HG03108 (cell line): Measurements from ENCODE around the gene THAP12.
"Not testable (repeated sequence)": the region's sequence is repeated elsewhere in the genome, so short reads cannot be mapped to it uniquely, and the experiment has no call there.

Experiments used
- ATAC-seq: cut with Tn5 transposase; IDR thresholded peaks from one replicate; pipeline ENCODE4 v1.9.1; 2021; ENCODE audit warnings: moderate library complexity; ENCODE audit not compliant: unreplicated experiment

The THAP12 gene

DNA sequence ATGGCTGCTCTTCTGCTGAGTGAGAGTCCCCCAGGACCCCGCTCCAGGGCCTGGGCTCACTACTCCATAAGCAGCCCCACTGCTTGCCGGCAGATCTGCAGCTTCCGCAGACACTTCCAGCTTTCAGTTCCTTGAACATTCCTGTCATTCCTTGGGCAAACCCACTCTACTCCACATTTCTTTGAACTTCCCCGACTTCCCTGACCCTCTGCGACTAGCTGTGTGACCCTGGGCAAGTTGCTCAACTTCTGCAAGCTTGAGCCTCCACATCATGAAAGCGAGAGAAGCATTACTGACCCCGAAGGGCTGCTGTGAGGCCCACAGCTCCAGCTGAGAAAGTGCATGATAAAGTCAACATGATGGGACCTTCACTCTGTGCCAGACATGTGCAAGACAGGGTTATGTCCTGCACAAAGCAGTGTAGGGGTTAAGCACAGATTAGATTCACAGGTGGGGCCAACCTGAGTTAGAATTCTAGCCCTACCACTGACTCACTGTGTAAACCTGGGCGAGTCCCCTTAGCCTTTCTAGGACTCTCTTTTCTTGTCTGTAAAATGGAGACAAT is 51.8 kb downstream of the THAP12 start:
- ATAC-seq, result no peak

DNA sequence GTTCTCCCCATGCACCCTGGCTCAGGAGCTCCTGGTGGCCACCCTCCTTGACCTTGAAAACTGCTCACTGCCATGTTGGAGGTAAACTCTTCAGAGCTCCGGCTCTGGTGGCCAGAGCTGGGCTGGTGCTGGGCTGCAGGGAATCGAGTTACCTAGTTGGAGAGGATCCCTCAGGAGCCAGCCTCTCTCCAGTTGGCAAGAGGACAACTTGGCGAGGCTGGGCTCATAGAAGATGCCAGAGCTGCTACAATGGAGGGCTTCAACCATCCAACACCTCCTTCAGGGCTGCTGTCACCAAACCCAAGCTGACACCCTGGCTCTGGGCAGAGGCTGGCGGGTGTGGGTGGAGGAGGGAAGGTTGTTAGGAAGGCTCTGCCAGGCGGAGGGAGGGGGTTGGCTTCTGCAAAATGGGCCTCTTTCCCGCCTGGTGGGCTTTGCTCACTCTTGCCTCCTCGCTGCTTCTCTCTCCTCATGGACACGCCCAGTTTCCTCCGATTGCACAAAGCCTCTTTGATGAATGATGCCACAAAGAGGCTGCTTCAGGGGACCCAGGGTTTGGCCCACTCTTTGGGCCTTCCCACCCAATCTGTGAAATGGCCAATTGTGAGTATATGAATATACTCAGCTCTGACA is 53.1 kb downstream of the THAP12 start:
- ATAC-seq, result no peak

DNA sequence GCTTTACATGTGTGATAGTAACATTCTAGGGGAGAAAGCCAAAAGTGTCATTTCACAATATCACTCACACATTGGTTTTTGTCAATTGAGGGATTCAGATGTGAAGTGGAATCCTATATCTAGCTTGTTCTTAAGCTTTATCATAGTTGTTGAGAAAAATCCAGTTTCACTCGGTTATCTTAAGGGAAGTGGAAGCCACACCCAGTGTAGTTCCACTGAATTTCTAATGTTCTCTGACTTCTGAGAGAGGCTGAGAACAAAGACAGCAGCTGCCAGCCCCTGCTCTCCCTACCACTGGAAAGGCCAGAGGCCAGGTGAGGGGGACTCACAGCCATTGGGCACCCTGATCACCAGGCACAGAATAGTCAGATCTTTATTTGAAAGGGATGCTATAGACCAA is 53.7 kb downstream of the THAP12 start:
- ATAC-seq, result no peak

DNA sequence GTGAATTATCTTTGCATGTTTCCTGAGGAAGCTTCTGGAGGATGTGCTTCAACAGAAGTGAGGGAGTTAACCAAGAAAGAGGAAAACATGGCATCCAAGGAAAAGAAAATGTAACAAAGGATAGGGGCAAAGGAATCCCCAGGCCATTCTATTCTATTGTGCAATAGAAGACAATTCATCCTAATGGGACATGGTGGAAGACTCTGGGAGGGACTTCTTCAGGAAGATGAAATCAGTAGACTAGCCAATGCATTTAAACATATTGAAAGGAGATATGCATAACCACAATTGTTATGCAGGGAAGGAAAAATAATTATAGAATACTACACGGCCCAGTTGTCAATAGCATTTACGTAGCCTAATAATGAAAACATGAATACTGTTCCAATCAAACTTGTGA is 55.7 kb downstream of the THAP12 start:
- no peak for ATAC-seq

DNA sequence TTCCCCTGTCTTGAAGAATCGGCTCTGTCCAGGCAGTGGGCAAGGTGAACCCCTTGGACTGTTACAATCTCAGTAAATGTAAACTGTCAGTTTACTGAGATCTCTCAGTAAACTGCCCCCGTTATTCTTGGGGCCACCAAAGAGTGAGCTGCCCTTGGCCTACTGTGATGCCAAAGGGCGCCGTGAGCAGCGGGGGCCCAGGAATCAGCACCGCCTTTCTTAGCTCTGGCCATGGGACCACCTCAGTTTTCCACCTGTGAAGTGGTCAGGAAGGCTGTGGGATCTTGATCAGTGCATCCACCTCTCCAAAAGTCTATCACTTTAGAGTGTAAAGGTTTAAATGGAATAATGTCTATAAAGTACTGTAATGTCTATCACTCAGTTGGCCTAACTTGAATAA is 57.1 kb downstream of the THAP12 start:
- ATAC-seq, result no peak

DNA sequence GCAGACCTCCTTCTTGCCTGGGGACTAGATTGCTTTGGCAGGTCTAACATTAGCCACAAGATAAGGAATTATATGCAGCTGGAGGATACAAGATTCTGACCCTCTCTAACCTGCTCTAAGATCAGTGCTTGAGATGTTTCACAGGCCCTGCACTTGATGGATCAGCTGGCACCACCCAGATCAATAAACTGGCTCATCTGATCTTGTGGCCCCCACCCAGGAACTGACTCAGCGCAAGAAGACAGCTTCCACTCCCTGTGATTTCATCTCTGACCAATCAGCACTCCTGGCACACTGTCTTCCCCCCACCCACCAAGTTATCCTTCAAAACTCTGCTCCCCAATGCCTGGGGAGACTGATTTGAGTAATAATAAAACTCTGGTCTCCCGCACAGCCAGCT is 57.6 kb downstream of the THAP12 start:
- not testable (repeated sequence) for ATAC-seq

DNA sequence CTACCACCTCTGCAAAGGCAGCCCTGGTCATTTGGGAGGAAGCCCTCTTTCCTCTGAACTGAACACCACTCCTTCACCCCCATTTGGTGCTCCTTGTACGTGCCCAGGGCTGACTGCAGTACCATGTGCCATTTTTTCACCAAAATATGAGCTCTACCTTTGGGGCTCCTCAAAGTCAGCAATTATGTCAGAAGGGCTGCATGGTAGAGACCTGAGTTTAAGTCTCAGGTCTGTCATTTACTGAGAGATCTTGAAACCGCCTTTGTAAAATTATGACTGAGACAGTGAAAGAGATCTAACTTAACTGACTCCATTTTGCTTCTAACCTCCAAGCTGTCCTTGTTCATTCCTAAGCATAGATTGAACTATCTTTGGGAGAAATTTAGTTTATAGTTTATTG is 58.0 kb downstream of the THAP12 start:
- no peak for ATAC-seq

DNA sequence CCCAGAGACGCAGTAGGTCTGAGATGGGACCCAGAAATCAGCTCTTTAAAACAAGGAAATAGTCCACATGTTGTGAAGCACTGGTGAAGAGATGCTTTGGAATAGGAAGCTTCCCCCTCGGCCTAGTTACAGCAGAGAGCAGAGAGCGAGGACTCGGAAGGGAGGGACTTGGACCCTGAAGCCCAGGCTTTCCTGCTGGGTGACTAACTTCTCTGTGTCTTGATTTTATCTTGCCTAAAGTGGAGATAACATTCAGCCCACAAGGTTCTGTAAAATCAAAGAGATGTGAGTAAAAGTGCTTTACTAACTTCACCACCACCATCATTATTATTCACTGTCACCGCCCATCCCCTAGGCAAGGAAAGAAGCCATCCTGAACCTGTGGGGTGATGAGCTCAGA is 58.4 kb downstream of the THAP12 start:
- no peak for ATAC-seq

DNA sequence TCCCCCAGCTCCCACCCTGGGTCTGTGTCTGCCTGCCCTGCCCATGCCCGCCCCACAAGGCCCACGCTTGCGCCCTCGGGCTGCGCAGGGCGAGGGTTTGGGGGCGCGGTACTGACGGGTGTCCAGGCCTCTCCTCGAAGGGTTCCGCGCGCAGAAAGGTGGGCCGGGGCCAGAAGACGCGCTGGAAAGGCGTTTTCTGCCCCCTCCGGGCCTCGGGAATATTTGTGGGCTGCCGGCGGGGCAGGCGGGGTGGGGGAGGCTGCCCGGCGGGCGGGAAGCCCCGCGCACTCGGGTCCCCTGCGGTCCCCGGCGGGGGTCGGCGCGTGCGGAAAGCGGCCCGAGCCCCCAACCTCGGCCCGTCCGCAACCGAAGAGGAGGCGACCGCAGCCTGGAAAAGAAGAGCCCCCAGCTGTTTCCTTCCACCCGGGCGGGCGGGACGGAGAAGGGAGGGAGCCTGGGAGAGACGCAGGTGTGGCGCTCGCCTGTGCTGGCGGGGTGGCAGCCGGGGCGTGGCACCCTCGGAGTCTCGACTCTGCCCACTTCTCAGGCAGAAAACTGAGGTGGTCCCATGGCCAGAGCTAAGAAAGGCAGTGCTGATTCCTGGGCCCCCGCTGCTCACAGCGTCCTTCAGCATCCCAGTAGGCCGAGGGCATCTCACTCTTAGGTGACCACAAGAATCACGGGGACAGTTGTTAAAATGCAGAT is 59.0 kb downstream of the THAP12 start:
- no peak for ATAC-seq

DNA sequence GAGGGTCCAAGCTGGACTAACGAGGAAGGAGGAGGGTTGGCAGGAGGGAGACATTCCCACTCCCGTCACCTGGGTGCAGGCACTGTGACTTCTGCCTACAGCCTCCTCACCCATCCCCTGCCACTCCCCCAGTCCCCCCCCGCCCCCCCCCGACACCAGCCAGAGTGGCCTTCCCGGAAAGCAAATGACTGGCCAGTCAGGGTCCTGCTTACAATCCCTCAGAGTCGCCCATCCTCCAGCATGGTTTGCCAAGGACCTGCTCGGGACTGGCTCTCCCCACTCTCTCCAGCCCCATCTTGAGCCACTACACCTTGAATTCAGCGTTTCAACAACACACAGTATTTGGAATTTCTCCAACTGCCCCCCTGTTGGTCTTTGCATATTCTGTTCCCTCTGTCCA is 59.6 kb downstream of the THAP12 start:
- no peak for ATAC-seq

DNA sequence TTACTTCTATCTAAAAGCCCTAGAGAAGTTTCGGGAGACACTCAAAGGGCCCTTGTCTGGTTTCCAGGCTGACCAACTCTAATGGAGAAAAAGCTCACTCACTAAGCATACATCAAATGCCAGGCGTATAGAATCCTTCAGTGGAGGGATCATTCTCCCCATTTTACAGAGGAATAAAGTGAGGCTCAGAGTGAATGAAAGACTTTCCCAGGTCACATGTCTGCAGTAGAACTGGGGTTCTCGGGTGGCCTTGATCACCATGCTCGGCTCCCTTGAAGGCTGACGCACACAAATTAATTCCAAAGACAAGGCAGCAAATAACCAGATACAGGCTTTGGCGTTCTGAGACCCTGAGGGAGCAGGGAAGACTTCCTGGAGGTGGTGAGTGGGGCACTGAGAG is 60.0 kb downstream of the THAP12 start:
- no peak for ATAC-seq

DNA sequence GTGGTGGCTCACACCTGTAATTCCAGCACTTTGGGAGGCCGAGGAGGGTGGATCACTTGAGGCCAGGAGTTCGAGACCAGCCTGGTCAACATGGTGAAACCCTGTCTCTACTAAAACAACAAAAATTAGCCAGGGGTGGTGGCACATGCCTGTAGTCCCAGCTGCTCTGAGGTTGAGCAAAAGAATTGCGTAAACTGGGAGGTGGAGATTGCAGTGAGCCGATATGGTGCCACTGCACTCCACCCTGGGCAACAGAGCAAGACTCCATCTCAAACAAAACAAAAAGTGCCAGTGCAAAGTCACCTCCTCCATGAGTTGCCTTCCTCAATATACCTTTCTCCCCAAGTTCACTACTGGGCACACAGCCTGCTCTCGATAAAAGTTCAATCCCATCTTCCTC is 61.1 kb downstream of the THAP12 start:
- ATAC-seq, result not testable (repeated sequence)

DNA sequence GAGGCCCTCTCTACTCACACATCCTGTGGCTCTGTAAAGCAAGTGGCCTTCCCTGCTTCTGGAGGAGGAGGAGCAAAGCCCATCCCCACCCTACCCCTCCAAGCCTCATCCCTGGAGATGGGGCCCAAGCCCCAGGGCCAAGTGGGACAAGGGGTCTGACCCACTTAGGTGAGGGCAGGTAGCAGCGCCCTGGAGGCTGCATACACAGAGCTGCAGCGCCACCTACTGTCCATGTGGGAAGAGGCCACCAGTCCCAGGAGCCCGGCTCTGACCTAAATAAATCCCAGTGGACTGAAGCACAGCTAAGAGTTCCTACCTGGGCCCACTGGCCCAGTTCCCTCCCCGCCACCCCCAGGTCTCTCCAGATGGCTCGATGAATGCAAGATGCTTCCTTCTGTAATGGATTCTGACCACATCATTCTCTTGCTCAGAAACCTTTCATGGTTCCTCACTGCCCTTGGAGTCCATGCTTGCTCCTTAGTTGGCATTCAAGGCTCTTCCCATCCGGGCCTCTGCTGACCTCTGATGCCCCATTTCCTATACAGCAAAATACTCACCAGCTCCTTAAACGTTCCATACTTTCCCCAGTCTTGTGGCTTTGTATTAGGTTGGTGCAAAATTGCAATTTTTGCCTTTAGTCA is 62.1 kb downstream of the THAP12 start:
- ATAC-seq, result no peak

DNA sequence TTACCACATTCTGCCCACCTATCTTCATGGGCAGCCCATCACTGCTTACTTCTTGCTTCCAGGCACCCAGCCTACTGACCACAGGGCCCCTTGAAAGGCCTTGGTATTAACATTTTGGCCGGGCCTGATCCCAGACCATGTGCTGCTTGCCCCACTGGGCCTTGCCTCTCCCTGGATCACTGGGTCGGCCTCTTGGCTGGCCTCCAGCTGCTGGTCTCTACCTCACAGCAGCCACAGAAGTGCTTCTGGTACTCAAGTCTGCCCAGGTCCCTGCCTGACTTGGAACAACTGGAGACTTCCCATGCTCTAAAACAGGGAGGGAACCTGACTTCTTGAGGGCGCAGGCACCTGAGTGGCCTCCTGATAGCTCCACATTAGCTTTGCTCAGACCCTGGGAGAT is 63.6 kb downstream of the THAP12 start:
- no peak for ATAC-seq

DNA sequence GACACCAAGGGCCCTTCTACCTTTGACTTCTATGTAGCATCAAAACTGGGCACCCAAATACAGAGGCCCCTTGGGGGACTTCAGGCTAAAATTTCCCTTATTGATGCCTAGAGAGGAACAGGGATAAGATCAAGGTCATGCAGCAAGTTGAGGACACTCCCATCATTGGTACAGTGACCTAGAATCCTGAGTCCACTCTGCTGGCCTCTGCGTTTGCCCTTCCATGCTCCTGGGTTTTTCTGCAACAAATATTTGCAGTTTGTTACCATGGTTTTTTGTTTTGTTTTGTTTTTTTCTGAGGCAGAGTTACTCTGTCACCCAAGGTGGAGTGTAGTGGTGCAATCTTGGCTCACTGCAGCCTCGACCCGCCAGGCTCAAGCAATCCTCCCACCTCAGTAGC is 64.2 kb downstream of the THAP12 start:
- ATAC-seq, result no peak

DNA sequence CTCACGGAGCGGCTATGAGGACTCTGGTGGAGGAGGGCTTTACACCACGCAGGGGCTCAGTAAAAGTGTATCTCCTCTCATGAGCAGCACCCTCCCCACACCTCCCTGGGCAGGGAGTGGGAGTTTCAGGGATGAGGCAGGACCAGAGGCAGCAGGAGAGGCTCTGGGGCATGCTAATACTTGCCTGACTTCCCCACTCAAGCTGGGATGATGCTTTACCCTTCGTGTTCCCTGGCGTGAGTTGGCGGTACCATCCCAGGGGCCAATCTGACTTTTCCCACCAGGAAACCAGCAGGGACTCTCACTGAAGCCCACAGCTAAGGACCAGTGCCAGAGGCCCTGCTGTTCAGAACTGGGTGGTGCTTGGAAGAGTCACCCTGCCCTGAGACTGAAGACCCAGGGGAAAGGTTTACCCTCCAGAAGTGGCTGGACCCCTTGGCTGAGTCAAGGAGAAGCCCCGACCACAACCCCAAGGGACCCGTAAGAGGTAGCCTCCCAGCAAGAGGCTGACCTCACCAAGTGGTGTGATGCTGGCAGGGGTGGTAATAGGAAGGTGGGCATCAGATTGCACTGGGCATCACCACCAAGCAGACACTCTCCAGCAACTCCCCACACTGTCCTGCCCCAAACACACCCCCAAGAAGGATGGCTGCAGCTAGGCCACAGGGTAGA is 65.6 kb downstream of the THAP12 start:
- no peak for ATAC-seq

DNA sequence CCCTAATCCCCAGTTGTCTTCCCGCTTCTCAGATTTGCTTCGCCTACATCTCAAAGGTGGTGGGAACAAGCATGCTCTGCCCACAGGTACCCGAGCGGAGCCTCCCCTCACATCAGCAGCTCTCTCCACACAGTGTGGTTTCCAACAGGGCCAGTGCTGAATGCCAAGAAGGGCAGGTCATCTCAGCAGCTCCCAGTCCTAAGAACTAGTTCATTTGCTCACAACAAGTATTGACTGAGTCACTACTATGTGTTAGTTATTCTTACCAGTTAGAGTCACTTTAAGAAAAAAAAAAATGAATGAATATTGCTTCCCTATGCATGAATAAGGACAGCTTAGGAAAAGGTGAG is 66.2 kb downstream of the THAP12 start:
- ATAC-seq, result no peak

DNA sequence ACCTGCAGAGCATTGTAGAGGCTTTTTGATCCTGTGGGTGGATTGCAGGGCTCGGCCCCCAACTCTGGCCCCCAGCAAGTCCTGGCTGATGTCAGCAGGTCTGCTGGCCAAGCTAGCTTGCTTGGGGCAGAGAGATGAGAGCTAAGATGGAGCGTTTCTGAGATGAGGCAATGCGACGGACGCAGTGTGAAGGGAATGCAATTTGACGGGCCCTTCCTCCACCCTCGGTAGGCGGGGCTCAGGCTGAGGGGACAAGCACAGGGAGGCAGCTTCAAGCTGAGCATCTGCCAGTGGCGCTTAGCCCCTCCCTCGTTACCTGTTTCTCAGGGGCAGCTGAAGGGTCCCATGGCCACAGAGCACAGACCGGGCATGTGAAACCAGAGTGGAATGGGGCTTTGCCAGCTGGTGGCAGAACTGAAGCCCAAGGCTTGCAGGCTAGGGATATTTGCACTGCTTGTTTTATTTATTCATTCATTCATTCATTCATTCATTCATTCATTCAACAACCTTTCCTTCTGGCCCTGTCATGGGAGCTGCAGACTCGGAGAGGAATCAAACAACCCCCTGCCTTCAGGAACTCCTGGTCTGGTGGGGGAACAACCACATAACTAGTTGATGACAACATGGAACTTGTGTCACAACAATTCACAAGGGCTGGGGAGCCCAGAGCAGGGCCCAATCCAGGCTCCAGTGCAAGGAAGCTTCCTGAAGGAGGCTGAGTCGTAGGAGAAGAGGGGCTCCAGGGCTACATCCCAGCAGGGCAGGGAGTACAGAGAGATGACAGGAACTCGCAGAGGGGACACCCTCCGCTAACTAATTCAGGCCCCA is 66.8 kb downstream of the THAP12 start:
- no peak for ATAC-seq

DNA sequence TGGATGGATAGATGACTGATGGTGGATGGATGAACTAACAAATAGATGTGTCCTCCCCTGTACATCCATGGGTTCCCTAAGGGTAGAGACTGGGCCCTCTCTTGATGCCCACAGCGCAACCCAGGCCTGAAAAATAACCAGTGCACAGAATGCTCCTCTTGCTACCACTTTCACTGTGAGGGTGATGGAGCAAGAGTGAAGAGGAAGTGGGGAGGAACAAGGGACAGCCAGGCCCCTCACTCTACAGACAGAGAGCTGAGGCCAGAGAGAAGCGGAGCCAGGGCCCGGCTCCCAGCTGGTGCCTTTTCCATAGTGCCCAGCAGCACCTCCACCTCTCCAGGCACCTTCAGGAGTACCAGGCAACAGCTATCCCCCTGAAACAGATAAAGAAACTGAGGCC is 67.7 kb downstream of the THAP12 start:
- no peak for ATAC-seq

DNA sequence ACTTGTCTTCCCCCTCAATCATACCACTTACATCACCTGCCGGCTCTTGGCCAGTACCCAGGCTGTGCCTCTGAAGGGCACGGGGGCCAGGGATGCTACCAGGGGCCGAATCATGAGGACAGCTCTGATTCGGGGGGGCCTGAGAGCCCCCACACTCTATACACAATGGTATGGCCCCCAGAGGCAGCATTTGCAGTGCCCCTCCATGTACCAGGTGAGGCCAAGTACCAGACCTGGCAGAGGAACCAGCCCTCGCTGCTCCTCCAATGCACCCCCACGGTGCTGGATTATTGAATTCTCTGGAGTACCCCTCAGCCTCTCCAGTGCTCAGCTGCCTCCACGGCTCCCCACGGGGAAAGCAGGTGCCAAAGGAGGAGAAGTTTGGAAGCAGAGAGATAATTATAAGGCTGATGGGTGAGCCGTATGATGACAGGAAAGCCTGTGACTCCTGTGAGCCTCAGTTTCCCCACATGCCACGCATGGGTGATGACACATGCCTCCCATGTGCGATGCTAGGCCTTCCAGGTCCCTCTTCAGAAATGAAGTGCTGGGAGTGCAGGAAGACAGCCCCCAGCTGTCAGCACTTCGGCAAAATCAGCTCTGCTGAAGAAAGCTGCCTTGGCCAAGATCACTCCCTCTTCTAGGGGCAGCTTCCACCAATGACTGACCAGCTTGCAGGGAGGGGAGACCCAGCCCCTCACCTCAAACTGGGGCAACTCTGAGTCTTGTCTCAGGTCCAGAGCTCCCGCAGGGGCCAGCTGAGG is 69.9 kb downstream of the THAP12 start:
- ATAC-seq, result no peak
